Stimulated activated naive CD8-positive, alpha-beta T cell treated with anti-CD3 and anti-CD28 coated beads, Interleukin-15, Interleukin-2, amounts not matched to agents 100 ng/mL and 50 ng/mL, for 24 hours (primary cell): ENCODE measurements around the gene CUTA.

ENCODE experiments used
- H3K27ac Mint-ChIP-seq: one replicate; pipeline ENCODE4 v1.8.0; 2021; ENCODE audit warnings: mild to moderate bottlenecking, mixed read lengths
- H3K27me3 Mint-ChIP-seq: one replicate; pipeline ENCODE4 v1.8.0; 2021; ENCODE audit warnings: mixed read lengths
- H3K36me3 Mint-ChIP-seq: one replicate; pipeline ENCODE4 v1.8.0; 2021; ENCODE audit warnings: low read depth, mixed read lengths
- H3K4me1 Mint-ChIP-seq: one replicate; pipeline ENCODE4 v1.8.0; 2021; ENCODE audit warnings: low read depth, mixed read lengths
- H3K4me3 Mint-ChIP-seq: one replicate; pipeline ENCODE4 v1.8.0; 2021; ENCODE audit warnings: mild to moderate bottlenecking, mixed read lengths
- H3K9me3 Mint-ChIP-seq: one replicate; pipeline ENCODE4 v1.8.0; 2021; ENCODE audit warnings: mixed read lengths

CUTA gene, protein sequence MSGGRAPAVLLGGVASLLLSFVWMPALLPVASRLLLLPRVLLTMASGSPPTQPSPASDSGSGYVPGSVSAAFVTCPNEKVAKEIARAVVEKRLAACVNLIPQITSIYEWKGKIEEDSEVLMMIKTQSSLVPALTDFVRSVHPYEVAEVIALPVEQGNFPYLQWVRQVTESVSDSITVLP

DNA sequence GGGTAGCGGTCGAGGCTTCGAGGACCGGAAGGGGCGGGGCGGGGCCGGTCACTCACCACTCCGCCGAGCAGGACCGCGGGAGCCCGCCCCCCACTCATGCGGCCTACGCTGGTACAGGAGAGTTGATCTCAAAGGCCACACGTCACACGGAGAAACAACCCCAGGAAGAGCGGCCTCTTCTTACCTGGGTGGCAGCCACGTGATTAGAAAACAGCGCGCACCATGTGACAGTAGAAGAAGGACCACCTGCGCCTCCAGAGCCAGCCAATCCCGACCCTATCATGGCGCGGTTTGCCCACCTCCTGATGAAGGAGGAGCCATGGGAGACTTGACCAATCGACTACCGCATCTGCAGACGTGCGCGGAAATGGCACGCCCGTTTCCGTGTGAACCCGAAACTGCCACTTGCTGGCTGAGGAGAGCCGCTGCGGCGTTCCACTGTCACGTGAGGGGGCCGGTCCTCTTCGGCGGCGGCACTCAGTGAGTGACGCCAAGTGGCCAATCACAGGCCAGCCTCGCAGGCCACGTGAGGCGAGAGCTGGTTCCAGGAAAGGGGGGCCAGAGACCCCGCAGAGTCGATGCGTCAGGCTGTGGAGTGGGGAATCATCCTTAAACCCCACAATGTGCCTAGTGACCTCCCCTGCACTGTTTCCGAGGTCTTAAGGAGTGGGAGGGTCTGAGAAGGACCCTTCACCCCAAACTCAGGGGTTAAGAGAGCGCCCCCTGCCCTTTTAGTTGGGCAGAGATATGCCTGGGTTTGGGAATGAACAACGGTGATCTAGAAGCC lies at the start of gene CUTA:
Gene CUTA (minus strand): TSS at position 205 of the 787 bp plus-strand sequence. CDS start 107 bp downstream, at position 98.
- no peaks in the 10 kb centered on the region for H3K27me3 Mint-ChIP-seq
- peaks cover 65% of the 10 kb centered on the region for H3K4me1 Mint-ChIP-seq

DNA sequence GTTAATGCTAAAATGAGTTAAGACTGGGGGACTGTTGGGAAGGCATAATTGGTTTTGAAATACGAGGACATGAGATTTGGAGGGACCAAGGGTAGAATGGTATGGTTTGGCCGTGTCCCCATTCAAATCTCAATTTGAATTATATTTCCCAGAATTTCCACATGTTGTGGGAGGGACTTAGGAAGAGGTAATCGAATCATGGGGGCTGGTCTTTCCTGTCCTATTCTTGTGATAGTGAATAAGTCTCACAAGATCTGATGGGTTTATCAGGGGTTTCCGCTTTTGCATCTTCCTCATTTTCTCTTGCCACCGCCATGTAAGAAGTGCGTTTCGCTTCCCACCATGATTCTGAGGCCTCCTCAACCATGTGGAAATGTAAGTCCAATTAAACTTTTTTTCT lies 49.2 kb upstream of the CUTA start:
- Mint-ChIP-seq H3K36me3 (no peaks in the 10 kb centered on the region), H3K27ac (no peak overlapping the region), H3K27me3 (peaks cover 5% of the 10 kb centered on the region), H3K4me3 (no peak overlapping the region), H3K9me3 (no peaks in the 10 kb centered on the region), H3K4me1 (no peaks in the 10 kb centered on the region)

More for the DNA sequence above, at the start of gene CUTA:
- Mint-ChIP-seq H3K36me3 (peaks cover 29% of the 10 kb centered on the region), H3K27ac (peak within 1 kb of the TSS; percentile 100), H3K4me3 (peak within 1 kb of the TSS; percentile 96), H3K9me3 (no peaks in the 10 kb centered on the region)

DNA sequence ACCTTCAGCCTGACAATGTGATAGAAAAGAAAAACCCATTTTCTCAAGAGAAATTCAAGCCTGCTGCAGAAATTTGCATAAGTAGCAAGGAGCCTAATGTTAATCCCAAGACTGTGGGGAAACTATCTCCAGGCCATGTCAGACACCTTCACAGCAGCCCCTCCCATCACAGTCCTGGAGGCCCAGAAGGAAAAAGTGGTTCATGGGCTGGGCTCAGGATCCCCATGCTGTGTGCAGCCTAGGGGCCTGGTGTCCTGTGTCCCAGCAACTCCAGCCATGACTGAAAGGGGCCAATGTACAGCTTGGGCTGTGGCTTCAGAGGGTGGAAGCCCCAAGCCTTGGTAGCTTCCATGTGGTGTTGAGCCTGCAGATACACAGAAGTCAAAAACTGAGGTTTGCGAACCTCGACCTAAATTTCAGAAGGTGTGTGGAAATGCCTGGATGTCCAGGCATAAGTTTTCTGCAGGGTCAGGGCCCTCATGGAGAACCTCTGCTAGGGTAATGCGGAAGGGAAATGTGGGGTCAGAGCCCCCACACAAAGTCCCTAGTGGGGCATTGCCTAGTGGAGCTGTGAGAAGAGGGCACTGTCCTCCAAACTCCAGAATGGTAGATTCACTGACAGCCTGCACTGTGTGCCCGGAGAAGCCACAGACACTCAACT lies 48.3 kb upstream of the CUTA start:
- Mint-ChIP-seq H3K4me1 (no peaks in the 10 kb centered on the region), H3K27me3 (peaks cover 5% of the 10 kb centered on the region), H3K4me3 (no peak overlapping the region), H3K27ac (no peak overlapping the region), H3K9me3 (no peaks in the 10 kb centered on the region), H3K36me3 (no peaks in the 10 kb centered on the region)

DNA sequence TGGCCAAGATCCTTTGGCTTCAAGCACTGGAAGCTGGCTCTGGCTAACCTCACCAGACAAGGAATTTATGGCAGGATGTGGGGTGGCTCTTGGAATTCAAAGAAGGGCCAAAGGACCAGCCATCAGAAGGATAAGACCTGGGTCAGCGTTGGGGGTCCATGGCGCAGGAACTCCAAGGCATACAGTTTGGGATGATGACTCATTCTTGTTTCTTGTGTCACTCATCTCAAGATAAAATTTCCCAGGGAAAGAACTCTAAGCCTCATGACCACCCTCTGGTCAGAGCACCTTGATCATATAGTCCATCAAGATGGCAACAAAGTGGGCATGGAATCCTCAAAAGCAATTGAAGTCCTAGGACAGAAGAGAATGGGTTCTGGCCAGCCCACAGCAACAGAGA lies 41.3 kb upstream of the CUTA start:
- Mint-ChIP-seq H3K36me3 (peaks cover 27% of the 10 kb centered on the region), H3K9me3 (no peaks in the 10 kb centered on the region), H3K4me3 (no peak overlapping the region), H3K27ac (no peak overlapping the region), H3K27me3 (peaks cover 5% of the 10 kb centered on the region), H3K4me1 (peaks cover 18% of the 10 kb centered on the region)

DNA sequence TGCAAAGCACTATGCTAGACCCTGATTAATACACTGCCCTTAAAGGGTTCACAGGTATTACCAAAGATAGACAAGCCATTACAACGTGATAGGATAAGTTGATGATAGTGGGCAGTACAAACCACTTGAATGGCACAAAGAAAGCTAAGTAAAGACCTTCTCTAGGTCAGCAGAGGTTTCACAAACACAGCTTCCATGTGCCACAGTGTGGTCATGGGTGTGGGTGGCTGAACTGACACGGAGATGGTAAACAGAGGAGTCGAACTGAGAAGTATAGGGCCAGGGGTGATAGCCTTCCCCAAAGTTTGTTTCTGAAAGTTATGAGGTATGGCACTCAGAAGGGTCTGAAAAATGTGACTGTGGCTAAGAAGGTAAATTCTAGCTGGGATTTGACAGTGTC lies 40.8 kb upstream of the CUTA start:
- peaks cover 27% of the 10 kb centered on the region for H3K36me3 Mint-ChIP-seq
- H3K27me3 Mint-ChIP-seq, result peaks cover 3% of the 10 kb centered on the region
- H3K9me3 Mint-ChIP-seq, result no peaks in the 10 kb centered on the region
- H3K4me1 Mint-ChIP-seq, result peaks cover 21% of the 10 kb centered on the region
- H3K27ac Mint-ChIP-seq, result no peak overlapping the region
- H3K4me3 Mint-ChIP-seq, result no peak overlapping the region

DNA sequence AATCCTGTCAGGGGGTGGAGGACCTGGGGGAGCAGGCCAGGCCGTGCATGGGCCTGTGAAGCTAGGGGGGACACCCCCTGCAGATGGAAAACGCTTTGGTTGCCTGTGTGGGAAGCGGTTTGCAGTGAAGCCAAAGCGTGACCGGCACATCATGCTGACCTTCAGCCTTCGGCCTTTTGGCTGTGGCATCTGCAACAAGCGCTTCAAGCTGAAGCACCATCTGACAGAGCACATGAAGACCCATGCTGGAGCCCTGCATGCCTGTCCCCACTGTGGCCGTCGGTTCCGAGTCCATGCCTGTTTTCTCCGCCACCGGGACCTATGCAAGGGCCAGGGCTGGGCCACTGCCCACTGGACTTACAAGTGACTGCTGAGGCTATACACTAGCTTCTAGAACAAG lies 38.2 kb upstream of the CUTA start:
- no peaks in the 10 kb centered on the region for H3K27me3 Mint-ChIP-seq
- peak overlapping the region; percentile 37 for H3K4me3 Mint-ChIP-seq
- no peak overlapping the region for H3K27ac Mint-ChIP-seq
- H3K9me3 Mint-ChIP-seq, result no peaks in the 10 kb centered on the region
- H3K4me1 Mint-ChIP-seq, result peaks cover 30% of the 10 kb centered on the region
- H3K36me3 Mint-ChIP-seq, result peaks cover 27% of the 10 kb centered on the region

DNA sequence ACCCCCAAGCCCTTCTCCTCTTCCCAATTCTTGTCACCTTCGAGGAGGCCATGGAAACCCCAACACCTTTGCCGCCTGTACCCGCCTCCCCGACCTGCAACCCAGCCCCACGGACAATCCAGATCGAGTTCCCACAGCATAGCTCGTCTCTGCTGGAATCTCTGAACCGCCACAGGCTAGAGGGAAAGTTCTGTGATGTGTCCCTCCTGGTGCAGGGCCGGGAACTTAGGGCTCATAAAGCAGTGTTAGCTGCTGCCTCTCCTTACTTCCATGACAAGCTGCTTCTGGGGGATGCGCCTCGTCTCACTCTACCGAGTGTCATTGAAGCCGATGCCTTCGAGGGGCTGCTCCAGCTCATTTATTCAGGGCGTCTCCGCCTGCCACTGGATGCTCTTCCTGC lies 37.1 kb upstream of the CUTA start:
- Mint-ChIP-seq H3K36me3 (peaks cover 27% of the 10 kb centered on the region), H3K9me3 (no peaks in the 10 kb centered on the region), H3K27ac (peak overlapping the region; percentile 88), H3K4me1 (peaks cover 30% of the 10 kb centered on the region), H3K4me3 (peak overlapping the region; percentile 93), H3K27me3 (no peaks in the 10 kb centered on the region)

DNA sequence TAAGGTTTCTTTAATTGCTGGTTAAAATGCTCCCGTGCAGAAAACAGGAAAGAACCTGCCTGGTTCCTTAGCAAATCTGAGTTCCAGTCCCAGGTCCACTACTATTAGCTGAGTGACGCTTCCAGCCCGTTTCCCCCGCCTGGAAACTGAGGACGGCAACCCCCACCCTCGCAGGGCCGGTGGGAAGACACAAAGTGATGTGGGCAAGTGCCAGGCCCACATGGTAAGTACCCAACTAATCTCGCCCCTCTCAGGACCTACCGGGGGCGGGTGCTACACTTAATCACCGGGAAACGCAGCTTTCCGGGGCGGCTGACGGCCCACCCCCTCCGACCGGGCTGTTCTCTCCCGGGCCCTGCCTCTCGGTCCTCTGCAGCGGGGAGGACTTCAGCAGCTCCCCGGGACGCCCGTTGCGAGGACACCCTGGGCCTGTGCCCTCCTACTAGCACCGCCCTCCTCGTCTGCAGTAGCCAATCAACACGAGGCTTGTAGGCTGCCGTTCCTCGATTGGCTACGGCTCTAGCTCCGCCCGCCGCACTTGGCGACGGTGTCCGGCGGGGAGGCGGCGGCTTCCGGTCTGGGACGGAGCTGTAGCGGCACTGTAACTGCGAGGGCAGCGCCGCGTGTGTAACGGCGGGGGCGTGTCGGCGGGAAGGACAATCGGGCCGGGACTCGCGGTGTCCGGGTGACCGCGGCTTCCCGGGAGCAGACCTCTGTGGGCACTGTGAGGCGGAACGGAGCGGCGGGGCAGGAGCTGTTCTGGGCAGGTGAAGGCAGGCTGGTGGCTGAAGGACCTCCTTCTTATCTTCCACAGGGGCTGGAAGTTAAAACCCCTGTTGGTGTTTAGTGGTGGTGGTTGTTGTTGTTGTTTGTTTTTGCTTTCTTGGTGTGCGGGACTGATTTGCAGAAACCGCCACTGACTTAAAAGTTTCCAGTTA lies 36.4 kb upstream of the CUTA start, which contains the start of gene ZBTB9:
Gene ZBTB9 (plus strand): TSS at position 568 of the 938 bp plus-strand sequence. CDS start 525 bp downstream, outside the sequence.
- Mint-ChIP-seq H3K27me3 (no peaks in the 10 kb centered on the region), H3K4me1 (peaks cover 30% of the 10 kb centered on the region), H3K36me3 (peaks cover 27% of the 10 kb centered on the region), H3K27ac (peak within 1 kb of the TSS; percentile 88), H3K9me3 (no peaks in the 10 kb centered on the region), H3K4me3 (peak within 1 kb of the TSS; percentile 93)

DNA sequence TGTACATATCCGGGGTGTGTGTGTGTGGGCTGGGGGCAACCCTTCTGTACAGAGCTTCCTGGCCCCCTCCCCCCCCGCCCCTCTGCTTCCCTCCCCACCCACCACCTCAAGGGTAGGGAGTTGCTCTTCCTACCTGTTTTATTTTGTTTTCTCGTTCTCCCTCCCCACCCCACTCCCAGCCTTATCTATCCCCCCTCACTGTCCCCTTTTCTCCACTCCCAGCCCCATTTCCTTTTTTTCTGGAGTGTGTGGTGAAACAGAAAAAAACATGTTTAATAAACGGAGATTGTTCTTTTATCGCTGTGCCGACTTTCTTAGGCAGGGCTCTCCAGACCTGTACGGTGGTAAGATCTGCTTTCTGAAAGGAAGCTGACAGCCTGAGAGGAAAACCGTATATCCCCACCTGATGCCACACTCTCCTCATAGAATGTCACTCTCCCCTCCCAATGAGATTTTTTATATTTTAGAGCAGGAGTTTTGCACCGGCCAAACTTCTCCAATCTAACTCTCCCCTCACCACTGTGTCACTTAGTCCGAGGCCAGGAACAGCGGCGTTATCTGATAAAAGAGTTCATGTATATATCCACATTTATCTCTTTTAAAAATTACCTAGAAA lies 35.6 kb upstream of the CUTA start:
- no peaks in the 10 kb centered on the region for H3K9me3 Mint-ChIP-seq
- peaks cover 30% of the 10 kb centered on the region for H3K4me1 Mint-ChIP-seq

DNA sequence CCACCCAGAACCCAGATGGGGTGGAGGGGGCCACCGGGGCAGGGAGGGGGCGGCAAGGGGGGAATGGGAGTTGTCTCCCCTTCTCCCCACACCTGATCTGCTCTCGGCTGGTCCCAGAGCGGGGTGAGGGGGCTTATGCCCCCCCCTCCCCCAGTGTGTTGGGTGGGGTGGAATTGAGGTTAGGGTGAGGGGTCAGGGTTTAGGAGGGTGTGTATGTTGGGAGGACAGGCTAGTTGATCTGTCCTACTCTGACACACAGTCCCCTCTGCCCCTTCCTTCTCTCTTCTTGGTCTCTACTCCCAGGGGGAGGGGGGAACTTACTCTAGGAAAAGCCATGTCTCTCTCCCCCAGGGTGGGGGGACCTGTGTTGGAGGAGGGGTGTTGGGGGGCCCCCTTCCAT lies 34.6 kb upstream of the CUTA start:
- peaks cover 30% of the 10 kb centered on the region for H3K4me1 Mint-ChIP-seq

More for the DNA sequence above, 35.6 kb upstream of the CUTA start:
- peak overlapping the region; percentile 93 for H3K4me3 Mint-ChIP-seq
- no peaks in the 10 kb centered on the region for H3K27me3 Mint-ChIP-seq
- H3K36me3 Mint-ChIP-seq, result peaks cover 25% of the 10 kb centered on the region
- H3K27ac Mint-ChIP-seq, result peak overlapping the region; percentile 88

DNA sequence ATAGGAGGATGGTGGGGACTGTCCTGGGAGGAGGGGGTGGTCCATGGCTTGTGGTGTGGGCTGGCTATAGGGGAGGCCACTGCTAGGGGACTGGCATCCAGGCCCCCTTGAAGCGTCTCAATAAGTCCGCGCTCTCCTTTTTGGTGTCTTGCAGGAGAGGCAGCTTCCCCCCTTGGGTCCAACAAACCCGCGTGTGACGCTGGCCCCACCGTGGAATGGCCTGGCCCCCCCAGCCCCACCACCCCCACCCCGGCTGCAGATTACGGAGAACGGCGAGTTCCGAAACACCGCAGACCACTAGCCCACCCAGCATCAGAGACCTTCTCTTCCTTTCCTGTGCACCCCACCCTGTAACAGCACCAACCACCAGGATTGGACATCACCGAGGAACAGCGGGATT lies 33.7 kb upstream of the CUTA start:
- no peak overlapping the region for H3K4me3 Mint-ChIP-seq

More for the DNA sequence above, 34.6 kb upstream of the CUTA start:
- H3K27me3 Mint-ChIP-seq, result no peaks in the 10 kb centered on the region
- H3K27ac Mint-ChIP-seq, result no peak overlapping the region
- H3K9me3 Mint-ChIP-seq, result no peaks in the 10 kb centered on the region
- no peak overlapping the region for H3K4me3 Mint-ChIP-seq
- peaks cover 27% of the 10 kb centered on the region for H3K36me3 Mint-ChIP-seq

DNA sequence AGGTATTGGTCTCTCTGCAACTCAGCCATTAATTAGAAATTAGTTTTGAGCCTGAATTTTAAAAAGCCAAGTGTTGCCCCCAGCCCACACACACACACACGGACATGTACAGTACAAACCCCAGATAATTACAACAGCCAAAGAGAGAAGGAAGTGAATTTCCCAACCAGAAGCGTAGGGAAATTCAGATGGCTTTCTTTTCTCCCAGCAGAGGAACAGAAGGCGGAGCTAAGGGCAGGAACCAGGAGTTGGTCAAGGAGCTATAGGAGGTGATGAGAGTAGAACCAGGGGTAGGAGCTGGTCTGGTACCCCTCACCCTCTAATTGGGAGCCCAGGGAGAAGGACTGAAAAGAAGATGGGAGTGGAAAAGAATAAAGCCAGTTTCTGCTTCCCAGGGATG lies 32.5 kb upstream of the CUTA start:
- Mint-ChIP-seq H3K27me3 (no peaks in the 10 kb centered on the region), H3K4me3 (no peak overlapping the region), H3K36me3 (peaks cover 18% of the 10 kb centered on the region), H3K4me1 (peaks cover 20% of the 10 kb centered on the region), H3K27ac (no peak overlapping the region), H3K9me3 (no peaks in the 10 kb centered on the region)

More for the DNA sequence above, 33.7 kb upstream of the CUTA start:
- H3K27me3 Mint-ChIP-seq, result no peaks in the 10 kb centered on the region
- H3K4me1 Mint-ChIP-seq, result peaks cover 30% of the 10 kb centered on the region
- H3K36me3 Mint-ChIP-seq, result peaks cover 23% of the 10 kb centered on the region
- H3K9me3 Mint-ChIP-seq, result no peaks in the 10 kb centered on the region
- no peak overlapping the region for H3K27ac Mint-ChIP-seq

DNA sequence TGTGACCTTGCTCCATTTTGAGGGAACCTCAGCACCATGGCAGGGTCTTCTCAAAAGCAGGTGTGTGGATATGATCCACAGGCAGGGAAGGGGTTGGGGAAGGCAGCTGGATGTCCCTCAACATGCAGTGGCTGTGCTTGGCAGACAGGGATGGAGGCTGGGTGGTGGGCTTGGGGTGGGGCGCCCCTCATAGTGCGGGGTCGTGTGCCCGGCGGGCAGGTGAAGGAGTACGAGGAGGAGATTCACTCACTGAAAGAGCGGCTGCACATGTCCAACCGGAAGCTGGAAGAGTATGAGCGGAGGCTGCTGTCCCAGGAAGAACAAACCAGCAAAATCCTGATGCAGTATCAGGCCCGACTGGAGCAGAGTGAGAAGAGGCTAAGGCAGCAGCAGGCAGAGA lies 28.4 kb upstream of the CUTA start:
- Mint-ChIP-seq H3K36me3 (peaks cover 28% of the 10 kb centered on the region), H3K27ac (no peak overlapping the region)

DNA sequence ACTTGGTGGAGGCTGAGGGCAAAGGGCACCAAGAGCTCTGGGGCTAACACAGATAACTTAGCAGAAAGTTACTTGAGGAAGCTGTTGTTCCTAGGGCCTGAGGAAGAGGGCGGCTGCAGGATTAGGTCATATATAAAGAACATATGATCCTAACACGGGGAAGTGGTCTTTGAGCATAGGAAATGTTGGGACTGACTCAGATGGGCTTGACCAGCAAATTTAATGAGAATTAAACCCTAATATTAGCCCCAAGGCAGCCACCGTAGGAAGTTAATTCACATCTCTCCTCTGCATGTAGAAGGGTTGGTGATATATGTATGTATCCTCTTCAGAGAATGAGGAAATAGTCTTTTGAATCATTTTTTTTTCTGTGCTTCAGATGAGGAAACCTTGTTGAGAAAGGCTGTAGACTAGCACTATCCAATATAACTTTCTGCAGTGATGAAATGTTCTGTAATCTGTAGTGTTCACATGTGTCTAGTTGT lies 27.3 kb upstream of the CUTA start:
- H3K9me3 Mint-ChIP-seq, result no peaks in the 10 kb centered on the region

More for the DNA sequence above, 28.4 kb upstream of the CUTA start:
- H3K4me3 Mint-ChIP-seq, result no peak overlapping the region
- no peaks in the 10 kb centered on the region for H3K4me1 Mint-ChIP-seq
- H3K9me3 Mint-ChIP-seq, result no peaks in the 10 kb centered on the region
- H3K27me3 Mint-ChIP-seq, result no peaks in the 10 kb centered on the region

More for the DNA sequence above, 27.3 kb upstream of the CUTA start:
- Mint-ChIP-seq H3K27me3 (no peaks in the 10 kb centered on the region), H3K27ac (peak overlapping the region; percentile 38), H3K4me1 (no peaks in the 10 kb centered on the region), H3K36me3 (peaks cover 28% of the 10 kb centered on the region), H3K4me3 (no peak overlapping the region)
